Stimulated activated CD8-positive, alpha-beta memory T cell treated with anti-CD3 and anti-CD28 coated beads, Interleukin-7, amount 100 ng/mL, for 24 hours (primary cell): ENCODE measurements around the gene SPATC1L.
"Not testable (repeated sequence)": the region's sequence is repeated elsewhere in the genome, so short reads cannot be mapped to it uniquely, and the experiment has no call there.

Experiments used
- DNase-seq: peaks from one replicate; pipeline ENCODE4 v3.0.0-alpha.2; 2020; ENCODE audit warnings: low read depth

SPATC1L gene

GRCh38 chr21:46183337-46183909 lies 836 bp downstream of the SPATC1L start:
- not testable (repeated sequence) for DNase-seq

DNA sequence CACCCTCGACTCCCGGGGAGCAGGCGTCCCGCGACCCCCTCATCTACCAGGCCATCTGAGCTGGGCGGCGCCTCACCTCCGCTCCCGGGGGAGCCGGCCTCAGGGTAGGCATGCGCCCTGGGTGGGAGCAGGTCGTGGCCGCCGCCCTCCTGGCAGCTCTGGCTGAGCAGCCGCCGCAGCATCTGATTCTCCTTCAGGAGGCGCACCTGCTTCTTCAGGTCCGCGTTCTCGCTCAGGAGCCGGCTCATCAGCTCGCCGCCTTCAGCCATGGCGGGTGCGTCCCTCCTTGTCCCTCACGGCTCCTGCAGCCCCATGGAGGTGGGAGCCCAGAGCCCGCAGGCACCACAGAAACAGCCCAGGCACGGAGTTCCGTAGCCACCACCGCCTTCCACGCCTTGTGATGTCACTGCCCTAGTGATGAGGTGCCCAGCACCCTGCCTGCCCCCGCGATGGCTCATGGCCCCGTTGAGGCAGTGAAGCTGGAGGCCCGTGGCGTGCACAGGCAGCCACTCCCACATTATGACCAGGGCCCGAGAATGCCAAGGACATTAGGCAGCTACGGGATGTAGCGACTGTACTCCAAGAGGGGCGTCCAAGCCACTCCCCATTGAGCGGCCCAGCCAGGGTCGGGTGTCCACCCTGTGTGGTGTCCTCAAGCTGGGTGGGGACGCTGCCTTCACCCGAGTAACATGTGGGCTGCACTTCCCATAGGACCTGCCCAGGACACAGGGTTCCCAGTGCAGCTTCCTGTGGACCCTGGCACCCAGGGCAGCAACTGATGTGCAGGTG lies 1.5 kb downstream of the SPATC1L start:
- no peak for DNase-seq

DNA sequence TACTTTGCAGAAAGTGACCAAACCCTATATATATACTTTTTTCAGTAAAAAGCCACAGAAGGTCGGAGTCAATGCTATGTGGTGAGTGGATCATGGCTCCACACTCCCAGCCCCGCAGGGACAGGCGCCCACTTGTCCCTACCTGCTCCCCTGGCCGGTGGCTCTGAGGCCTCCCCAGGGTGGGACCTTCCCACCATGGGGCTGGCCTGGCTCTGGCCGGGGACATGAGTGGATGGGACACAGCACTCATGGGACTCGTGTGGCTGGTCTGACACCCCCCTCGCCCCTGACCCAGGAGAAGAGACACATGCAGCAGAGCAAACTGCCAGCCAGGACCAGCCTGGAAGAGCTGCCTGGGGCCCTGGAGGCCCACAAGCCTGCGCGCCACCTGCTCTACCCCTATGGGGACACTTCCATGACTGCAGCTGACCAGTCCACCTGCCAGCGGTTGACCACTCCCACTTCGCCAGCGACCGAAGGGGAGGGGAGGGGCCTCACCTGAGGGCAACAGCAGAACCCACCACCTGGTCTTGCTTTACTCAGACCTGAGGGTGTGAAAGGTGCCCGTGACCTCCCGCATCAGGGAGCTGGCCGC lies 2.2 kb downstream of the SPATC1L start:
- DNase-seq = no peak

GRCh38 chr21:46181436-46181835 lies 2.8 kb downstream of the SPATC1L start:
- no peak for DNase-seq

GRCh38 chr21:46180778-46181391 lies 3.4 kb downstream of the SPATC1L start:
- DNase-seq = no peak

DNA sequence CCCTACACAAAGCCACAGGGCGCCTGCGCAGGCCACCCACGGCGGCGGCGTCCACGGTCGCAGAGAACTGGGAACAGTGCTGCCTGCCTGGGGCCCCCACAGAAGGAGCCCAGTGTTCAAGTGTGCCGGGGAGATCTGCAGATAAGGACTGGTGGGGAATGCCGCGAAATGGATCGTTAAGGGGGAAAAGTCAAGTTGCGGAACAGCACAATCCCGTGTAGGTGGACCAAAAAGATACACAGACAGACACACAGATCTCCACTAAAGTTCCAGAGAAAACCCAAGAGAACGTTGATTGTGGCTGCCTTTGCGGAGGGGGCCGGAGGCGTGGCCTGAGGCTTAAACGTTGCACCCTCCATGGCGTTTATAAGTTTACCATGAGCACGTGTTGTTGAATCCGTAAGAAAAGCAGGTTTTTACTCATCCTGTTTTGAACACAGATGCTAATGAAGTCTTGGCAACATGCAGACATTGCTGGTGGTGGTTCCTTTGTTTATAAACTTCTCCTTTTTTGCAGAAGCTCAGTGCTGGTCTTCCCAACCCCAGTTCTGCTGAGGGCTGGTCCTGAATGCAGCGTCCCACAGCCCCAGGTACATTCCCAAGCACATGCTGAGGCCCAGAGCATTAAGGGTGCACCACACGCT lies 4.1 kb downstream of the SPATC1L start:
- DNase-seq = no peak

- no peak for DNase-seq
Measured at GRCh38 chr21:46179708-46180078, 4.6 kb downstream of the SPATC1L start.

GRCh38 chr21:46178961-46179360 lies 5.3 kb downstream of the SPATC1L start:
- DNase-seq = no peak

- DNase-seq = not testable (repeated sequence)
Measured at GRCh38 chr21:46176443-46177129, 7.7 kb downstream of the SPATC1L start.

DNA sequence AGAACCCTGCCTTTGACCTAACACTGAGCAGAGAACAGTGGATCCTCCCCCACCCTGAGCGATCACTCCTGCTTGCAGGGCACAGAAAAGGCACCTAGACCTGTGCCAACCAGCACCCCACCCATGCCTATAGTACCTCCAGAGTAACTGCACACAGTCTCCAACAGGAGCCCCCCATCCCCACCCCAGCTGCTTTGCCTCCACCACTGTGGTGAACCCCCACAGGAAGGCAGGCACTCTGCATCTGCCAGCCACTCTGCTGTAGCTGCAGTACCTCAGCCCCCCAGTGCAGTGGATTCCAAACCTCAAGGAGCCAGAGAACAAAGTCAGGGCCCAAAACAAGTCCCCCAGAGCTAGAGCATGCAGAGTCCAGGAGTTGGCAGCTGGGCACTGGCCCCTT lies 10.7 kb downstream of the SPATC1L start:
- DNase-seq = no peak

DNA sequence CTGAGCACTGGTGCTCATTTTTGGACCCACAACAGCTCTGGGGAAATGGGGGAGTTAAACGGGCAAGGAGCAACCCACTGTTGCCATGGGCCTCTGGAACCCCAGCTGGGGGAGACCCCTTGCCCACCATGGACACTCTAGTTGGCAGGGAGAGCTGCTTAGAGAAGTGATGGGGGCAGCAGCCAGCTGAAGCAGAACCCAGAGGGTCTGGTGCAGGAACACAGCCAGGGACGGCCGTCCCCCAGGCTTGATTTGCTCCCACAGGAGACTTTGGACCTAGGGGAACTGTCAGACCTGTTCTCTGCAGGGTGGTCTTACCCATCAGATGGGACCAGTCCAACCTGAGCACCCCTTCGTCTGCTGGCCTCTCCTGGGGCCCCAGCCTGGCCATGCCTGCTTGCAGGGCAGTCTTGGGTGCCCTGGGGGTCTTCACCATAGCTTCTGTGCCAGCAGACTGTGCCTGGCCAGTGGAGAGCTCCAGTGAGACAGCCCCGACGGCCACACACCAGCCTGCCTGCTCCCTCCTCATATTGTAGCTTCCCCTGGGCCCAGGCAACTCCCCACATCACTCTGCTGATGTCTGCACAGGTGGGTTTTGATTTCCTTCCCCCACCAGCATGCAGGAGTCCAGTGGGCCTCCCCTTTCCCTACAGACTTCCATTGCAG lies 11.3 kb downstream of the SPATC1L start:
- DNase-seq = no peak

- no peak for DNase-seq
Measured at GRCh38 chr21:46171996-46172862, 12.0 kb downstream of the SPATC1L start.

- no peak for DNase-seq
Measured at GRCh38 chr21:46171585-46171984, 12.7 kb downstream of the SPATC1L start.

DNA sequence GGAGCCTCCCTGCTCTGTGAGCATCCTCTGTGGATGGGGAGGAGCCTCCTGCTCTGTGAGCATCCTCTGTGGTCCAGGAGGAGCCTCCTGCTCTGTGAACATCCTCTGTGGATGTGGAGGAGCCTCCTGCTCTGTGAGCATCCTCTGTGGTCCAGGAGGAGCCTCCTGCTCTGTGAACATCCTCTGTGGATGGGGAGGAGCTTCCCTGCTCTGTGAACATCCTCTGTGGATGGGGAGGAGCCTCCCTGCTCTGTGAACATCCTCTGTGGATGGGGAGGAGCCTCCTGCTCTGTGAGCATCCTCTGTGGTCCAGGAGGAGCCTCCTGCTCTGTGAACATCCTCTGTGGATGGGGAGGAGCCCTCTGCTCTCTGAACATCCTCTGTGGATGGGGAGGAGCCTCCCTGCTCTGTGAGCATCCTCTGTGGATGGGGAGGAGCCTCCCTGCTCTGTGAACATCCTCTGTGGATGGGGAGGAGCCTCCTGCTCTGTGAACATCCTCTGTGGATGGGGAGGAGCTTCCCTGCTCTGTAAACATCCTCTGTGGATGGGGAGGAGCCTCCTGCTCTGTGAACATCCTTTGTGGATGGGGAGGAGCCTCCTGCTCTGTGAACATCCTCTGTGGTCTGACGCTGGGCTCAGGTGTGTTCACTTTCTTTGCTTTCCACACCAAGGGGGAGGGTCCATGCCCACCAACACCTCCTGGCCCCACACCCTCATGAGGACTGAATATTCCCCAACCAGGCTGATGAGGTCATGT lies 13.6 kb downstream of the SPATC1L start:
- DNase-seq = not testable (repeated sequence)

- DNase-seq = no peak
Measured at GRCh38 chr21:46168659-46169386, 15.4 kb downstream of the SPATC1L start.

- no peak for DNase-seq
Measured at GRCh38 chr21:46168238-46168637, 16.0 kb downstream of the SPATC1L start.

DNA sequence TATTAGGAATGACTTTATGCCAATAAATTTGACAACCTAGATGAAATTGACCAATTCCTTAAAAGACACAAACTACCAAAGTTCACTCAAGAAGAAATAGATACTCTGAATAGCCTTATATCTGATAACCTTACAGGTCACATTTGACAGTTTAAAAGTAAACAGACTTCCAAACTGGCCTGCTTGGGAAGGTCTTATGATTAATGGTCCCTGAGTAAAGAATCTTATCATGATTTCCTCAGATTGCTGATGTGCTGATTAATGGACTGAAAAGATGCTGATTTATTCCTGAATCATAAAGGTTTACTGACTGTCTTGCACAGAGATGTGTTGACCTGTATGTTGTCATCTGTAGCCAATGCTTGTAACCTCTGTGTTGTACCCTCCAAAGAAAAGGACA lies 19.2 kb downstream of the SPATC1L start:
- no peak for DNase-seq

DNA sequence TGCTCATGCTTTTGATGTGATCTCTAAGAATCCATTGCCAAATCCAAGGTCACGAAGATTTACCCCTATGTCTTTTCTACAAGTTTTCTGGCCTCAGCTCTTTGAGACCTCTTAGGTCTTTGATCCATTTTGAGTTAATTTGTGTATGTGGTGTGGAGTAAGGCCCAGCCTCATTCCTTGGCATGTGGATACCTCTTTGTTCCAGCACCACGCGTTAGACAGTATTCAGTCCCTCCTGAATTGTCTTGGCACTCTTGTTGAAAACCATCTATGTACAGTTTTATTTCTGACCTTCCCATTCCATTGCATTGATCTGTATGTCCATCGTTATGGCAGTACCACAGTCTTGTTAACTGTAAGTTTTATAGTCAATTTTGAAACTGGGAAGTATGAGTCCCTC lies 20.9 kb downstream of the SPATC1L start:
- DNase-seq = no peak
